Uterus (tissue), 2 donors: ENCODE results near the gene SYT11.

ENCODE experiments used
- CTCF ChIP-seq, 4 experiments: fragments of 200-600 bp in 2 of 4; fragments of 450-650 bp in 2 of 4; sonication (generic) in 2 of 4; IDR thresholded peaks; one replicate each; pipeline ENCODE4 v1.5.1; 2016 to 2019; ENCODE audit warnings: antibody characterized with exemption in 4 of 4, mild to moderate bottlenecking in 2 of 4, moderate library complexity in 1 of 4
- POLR2A ChIP-seq, 2 donors: fragments of 450-650 bp; IDR thresholded peaks; one replicate each; pipeline ENCODE4 v1.6.1; 2016; ENCODE audit warnings: antibody characterized with exemption in 2 of 2, mild to moderate bottlenecking in 1 of 2, moderate library complexity in 1 of 2

- TF ChIP-seq CTCF (IDR thresholded peaks at IDR 0.05) (no peak), POLR2A (IDR thresholded peaks at IDR 0.05) (no peak)
Measured at GRCh38 chr1:155840386-155840785, 19.0 kb upstream of the SYT11 start.
